Cardiac fibroblast (primary cell): Measurements from ENCODE around the gene ADCK2.

Experiments used
- DNase-seq, 2 donors: peaks; one replicate each; pipeline versions ENCODE4 v3.0.0 to v3.0.0-alpha.2; 2010; ENCODE audit warnings: low read depth in 2 of 2
- H3K4me3 ChIP-seq, 2 donors: replicated peaks in 1 of 2; 1 replicate in 1 of 2; 2 replicates in 1 of 2; pipeline ENCODE4 v1.5.1; 2011; ENCODE audit warnings: low read depth in 2 of 2, low read length in 2 of 2, mild to moderate bottlenecking in 2 of 2, moderate library complexity in 1 of 2
- TF ChIP-seq, protein P1 (sequence below): IDR thresholded peaks from one replicate; pipeline ENCODE4 v1.5.1; 2011; ENCODE audit warnings: low read depth, mild to moderate bottlenecking, low read length, inconsistent platforms

The ADCK2 gene

DNA sequence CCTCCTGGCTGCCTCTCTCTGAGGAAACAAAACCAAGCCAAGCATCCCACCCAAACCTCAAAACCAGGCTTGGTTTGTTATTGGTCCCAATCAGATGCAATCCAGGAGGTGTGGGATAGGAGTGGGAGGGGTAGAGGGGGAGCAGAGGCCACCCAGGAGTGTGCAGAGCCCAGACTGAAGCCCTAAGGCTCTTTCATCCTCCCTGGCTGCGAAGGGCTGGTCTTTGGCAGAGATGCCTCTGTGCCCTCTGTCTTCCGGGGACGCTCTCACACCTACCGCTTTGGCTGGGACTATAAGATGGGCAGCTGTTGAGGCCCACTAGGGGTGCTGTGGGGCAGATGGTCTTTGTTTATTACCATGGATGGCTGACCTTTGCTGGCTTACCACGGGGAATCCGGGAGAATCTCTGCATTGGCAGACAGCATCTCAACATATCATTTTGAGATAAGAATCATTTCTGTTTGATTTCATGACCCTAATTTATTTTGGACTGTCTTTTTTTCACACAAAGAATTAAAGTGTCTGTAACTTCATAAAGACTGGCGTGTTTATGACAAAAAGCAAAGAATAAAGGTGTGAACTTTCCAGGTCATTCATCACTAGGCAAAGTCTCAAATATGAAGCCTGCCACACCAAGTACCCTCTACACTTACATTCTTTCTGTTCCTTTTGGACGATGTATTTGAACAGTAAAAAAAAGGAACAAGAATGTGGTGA, 25.7 kb upstream of the ADCK2 start:
- H3K4me3 ChIP-seq = no peak overlapping the region
- DNase-seq = peak in 1 of 2 donors; percentile 32
- TF ChIP-seq, protein P1, sequence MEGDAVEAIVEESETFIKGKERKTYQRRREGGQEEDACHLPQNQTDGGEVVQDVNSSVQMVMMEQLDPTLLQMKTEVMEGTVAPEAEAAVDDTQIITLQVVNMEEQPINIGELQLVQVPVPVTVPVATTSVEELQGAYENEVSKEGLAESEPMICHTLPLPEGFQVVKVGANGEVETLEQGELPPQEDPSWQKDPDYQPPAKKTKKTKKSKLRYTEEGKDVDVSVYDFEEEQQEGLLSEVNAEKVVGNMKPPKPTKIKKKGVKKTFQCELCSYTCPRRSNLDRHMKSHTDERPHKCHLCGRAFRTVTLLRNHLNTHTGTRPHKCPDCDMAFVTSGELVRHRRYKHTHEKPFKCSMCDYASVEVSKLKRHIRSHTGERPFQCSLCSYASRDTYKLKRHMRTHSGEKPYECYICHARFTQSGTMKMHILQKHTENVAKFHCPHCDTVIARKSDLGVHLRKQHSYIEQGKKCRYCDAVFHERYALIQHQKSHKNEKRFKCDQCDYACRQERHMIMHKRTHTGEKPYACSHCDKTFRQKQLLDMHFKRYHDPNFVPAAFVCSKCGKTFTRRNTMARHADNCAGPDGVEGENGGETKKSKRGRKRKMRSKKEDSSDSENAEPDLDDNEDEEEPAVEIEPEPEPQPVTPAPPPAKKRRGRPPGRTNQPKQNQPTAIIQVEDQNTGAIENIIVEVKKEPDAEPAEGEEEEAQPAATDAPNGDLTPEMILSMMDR = peak; percentile 58

DNA sequence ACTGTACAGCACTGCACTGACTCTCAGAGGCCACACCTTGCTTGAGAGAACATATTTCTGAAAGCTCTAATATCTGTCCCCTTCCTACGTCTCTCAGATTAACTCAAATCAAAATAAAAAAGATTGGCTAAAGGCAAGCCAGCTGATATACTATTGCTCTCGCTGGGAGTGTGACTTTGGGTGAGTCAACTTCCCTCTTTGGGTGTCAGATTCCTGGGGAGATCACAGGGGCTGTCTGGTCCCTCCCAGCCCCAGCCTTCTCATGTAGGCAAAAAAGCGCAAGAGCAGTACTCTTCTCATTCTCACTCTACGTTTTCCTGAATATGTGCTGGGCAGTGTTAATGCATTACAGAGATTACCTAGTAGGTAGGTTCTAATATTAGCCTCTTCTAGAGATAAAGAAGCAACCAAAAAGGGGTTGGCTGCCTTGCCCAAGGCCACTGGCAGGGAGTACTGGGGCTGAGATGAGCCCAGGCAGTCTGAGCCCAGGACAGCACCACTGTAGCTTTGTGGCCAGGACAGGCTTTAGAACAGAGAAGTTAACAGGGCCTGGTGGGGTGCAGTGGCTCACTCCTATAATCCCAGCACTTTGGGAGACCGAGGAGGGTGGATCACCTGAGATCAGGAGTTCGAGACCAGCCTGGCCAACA, 23.1 kb upstream of the ADCK2 start:
- TF ChIP-seq, protein P1 = no peak
- no peak overlapping the region for H3K4me3 ChIP-seq
- DNase-seq = peak in 1 of 2 donors; percentile 26

DNA sequence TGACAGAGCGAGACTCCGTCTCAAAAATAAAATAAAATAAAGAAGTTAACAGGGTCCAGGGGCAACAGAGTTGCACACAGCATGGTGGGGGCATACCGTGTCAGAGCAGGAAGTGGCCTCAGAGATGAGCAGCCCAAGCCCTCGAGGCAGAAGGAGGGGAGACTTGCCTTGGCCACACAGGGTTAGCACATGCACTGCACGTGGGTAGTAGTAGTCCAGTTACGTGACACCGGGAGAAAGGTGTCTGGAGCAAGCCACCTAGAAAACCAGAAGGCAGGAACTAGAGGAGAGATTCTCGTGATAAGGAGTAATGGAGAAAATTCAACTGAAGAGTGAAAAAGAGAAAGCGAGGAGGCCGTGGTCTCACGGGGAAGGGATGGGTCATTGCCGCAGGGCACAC, 22.4 kb upstream of the ADCK2 start:
- TF ChIP-seq, protein P1 = no peak
- no peak overlapping the region for H3K4me3 ChIP-seq
- DNase-seq = no peak

DNA sequence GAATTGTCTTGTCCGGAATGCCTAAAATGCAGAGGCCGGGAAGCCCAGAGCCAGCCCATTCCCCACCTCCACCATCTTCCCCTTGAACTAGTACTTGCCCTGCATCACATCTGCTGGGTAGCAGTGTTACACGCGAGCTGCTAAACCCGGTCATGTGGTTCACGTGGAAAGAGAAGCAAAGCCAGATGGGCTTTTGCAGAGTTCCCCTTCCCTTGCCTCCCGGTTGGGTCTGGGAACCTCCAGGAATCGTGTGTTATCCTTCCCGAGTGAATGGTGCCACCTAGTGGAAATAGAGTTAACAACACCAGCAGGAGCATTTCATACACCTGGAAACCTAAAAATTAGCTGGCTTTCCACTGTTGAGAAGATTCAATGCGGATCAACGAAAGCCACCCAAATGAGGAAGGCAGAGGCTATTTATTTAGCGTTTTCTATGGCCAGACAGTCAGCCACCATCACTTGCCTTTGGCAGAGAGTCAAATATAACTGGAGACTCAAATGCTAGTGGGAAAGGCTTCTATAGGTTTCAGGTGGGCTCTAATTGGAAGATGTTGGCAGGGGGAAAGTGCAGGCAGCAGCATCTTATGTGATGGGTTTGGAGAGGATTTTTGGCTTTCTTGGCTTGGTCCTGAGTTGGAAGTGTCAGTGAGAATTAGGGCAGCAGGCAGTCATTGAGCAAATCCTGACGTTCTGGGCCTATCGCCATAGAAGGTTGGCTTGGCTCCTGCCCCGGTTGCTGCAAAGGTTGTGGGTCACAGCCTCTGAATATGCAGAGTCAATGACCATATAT, 19.2 kb upstream of the ADCK2 start:
- peak; percentile 81 to 86 for DNase-seq
- TF ChIP-seq, protein P1 = peak; percentile 77
- H3K4me3 ChIP-seq = no peak overlapping the region

DNA sequence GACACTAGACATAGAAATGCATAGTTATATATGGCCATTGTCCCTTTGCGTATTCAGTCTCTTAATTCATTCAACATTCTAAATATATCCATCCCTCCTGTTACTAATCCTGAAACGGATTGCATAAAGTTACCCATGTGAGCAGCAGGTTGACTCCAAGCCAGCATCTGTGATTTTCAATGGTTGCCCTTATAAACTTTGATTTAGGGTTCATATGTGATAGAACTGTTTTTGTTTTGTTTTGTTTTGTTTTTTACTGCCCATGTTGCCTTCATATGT, 18.7 kb upstream of the ADCK2 start:
- TF ChIP-seq, protein P1 = no peak
- no peak overlapping the region for H3K4me3 ChIP-seq
- DNase-seq = no peak

DNA sequence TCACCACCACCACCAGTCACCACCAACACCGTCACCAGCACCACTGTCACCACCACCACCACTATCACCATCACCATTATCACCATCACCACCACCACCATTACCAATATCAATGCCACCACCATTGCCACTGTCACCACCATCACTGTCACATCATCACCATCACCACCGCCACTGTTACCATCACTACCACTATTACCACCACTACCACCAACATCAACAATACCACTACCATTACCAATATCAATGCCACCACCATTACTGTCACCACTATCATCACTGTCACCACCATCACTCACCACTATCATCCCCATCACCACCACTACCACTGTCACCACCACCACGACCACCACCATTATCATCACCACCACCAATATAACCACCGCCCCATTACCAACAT, 18.1 kb upstream of the ADCK2 start:
- DNase-seq = no peak
- TF ChIP-seq, protein P1 = no peak
- H3K4me3 ChIP-seq = no peak overlapping the region
